ENCODE results near the gene AHCYL2.

- no peak for TF ChIP-seq POLR2A (IDR thresholded peaks at IDR 0.05)
- TF ChIP-seq CTCF (IDR thresholded peaks at IDR 0.05), result no peak
Measured at GRCh38 chr7:129338450-129338849, 113.6 kb downstream of the AHCYL2 start.

All from adrenal gland (tissue), 5 donors.